Keratinocyte (primary cell): Measurements from ENCODE around the gene OR10P1.

ENCODE experiments used
- EZH2 ChIP-seq: IDR thresholded peaks from one replicate; pipeline ENCODE4 v1.6.1; 2012; ENCODE audit warnings: inconsistent platforms, mild to moderate bottlenecking, low read length, moderate library complexity
- TF ChIP-seq, protein P1 (sequence below), 3 experiments: IDR thresholded peaks in 1 of 3; conservative IDR thresholded peaks in 1 of 3; optimal IDR thresholded peaks in 1 of 3; 2 replicates in 2 of 3; 3 replicates in 1 of 3; pipeline versions ENCODE3 to v1.5.1; 2011; ENCODE audit warnings: low read length in 3 of 3, mild to moderate bottlenecking in 3 of 3, moderate library complexity in 2 of 3, control low read depth in 1 of 3, inconsistent platforms in 1 of 3; ENCODE audit not compliant: insufficient read depth in 2 of 3; ENCODE audit errors: extremely low read depth in 1 of 3

DNA sequence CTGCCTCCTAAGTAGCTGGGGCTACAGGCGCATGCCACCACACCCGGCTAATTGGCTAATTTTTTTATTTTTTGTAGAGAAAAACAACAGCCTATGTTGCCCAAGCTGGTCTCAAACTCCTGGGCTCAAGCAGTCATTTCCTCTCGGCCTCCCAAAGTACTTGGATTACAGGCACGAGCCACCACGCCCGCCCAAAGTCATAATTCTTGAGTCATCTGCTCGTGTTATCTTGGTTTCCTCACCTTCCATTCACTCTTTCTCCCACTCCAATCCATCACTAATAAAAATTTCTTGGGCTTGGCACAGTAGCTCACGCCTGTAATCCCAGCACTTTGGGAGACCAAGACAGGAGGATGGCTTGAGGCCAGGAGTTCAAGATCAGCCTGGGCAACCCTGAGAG lies 39.0 kb downstream of the OR10P1 start:
- TF ChIP-seq, protein P1, sequence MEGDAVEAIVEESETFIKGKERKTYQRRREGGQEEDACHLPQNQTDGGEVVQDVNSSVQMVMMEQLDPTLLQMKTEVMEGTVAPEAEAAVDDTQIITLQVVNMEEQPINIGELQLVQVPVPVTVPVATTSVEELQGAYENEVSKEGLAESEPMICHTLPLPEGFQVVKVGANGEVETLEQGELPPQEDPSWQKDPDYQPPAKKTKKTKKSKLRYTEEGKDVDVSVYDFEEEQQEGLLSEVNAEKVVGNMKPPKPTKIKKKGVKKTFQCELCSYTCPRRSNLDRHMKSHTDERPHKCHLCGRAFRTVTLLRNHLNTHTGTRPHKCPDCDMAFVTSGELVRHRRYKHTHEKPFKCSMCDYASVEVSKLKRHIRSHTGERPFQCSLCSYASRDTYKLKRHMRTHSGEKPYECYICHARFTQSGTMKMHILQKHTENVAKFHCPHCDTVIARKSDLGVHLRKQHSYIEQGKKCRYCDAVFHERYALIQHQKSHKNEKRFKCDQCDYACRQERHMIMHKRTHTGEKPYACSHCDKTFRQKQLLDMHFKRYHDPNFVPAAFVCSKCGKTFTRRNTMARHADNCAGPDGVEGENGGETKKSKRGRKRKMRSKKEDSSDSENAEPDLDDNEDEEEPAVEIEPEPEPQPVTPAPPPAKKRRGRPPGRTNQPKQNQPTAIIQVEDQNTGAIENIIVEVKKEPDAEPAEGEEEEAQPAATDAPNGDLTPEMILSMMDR (optimal IDR thresholded peaks at IDR 0.05 in 1 of 3, IDR thresholded peaks at IDR 0.05 in 1 of 3, conservative IDR thresholded peaks at IDR 0.05 in 1 of 3; ENCODE audit: extremely low read depth in 1 of 3, insufficient read depth in 2 of 3, low read length in 3 of 3) = no peak
- TF ChIP-seq EZH2 = no peak
